Karpas-422 (cell line): Measurements from ENCODE around the gene NGB. TPM values are rescaled to one million over a fixed set of nuclear protein-coding genes. Genes with fewer than 3 reads are reported as not detected.

Experiments
- DNase-seq: peaks from one replicate; pipeline ENCODE4 v3.0.0-alpha.2; 2015
- H2AFZ ChIP-seq: fragments of 200-600 bp; sonication (generic); 2 replicates; pipeline ENCODE4 v1.6.1; 2014; ENCODE audit warnings: antibody characterized with exemption, low read length, mixed read lengths
- H3K27ac ChIP-seq: fragments of 200-600 bp; sonication (generic); 2 replicates; pipeline ENCODE4 v1.5.1; 2014; ENCODE audit warnings: mild to moderate bottlenecking, low read length, moderate library complexity
- H3K27me3 ChIP-seq: fragments of 200-600 bp; sonication (generic); 2 replicates; pipeline ENCODE4 v1.6.1; 2014; ENCODE audit warnings: low read length, mixed read lengths
- H3K36me3 ChIP-seq: fragments of 200-600 bp; sonication (generic); 2 replicates; pipeline ENCODE4 v1.6.1; 2014; ENCODE audit warnings: low read length, mixed read lengths; ENCODE audit not compliant: insufficient read depth
- H3K4me1 ChIP-seq: fragments of 200-600 bp; sonication (generic); 2 replicates; pipeline ENCODE4 v1.6.1; 2014; ENCODE audit warnings: mild to moderate bottlenecking, low read length, mixed read lengths
- H3K4me2 ChIP-seq: fragments of 200-600 bp; sonication (generic); 2 replicates; pipeline ENCODE4 v1.6.1; 2014; ENCODE audit warnings: low read length, low read depth, mild to moderate bottlenecking; ENCODE audit not compliant: poor library complexity, severe bottlenecking
- H3K4me3 ChIP-seq: fragments of 200-600 bp; sonication (generic); 2 replicates; pipeline ENCODE4 v1.5.1; 2014; ENCODE audit warnings: mild to moderate bottlenecking, antibody characterized with exemption, low read length, mixed read lengths
- H3K79me2 ChIP-seq: fragments of 200-600 bp; sonication (generic); 2 replicates; pipeline ENCODE4 v1.6.1; 2014; ENCODE audit warnings: mild to moderate bottlenecking, low read length, mixed read lengths
- H3K9ac ChIP-seq: fragments of 200-600 bp; sonication (generic); 2 replicates; pipeline ENCODE4 v1.6.0; 2014; ENCODE audit warnings: low read length
- H3K9me2 ChIP-seq: fragments of 200-600 bp; sonication (generic), shearing (Covaris generic); replicated peaks from 2 replicates; pipeline ENCODE4 v1.6.0; 2014; ENCODE audit warnings: mild to moderate bottlenecking, low read length, moderate library complexity; ENCODE audit not compliant: insufficient read depth
- H3K9me3 ChIP-seq: fragments of 300-700, 200-600 bp; sonication (generic); 2 replicates; pipeline ENCODE4 v1.6.1; 2014; ENCODE audit warnings: low read length, mixed read lengths
- H4K20me1 ChIP-seq: fragments of 200-600 bp; sonication (generic); 2 replicates; pipeline ENCODE4 v1.6.1; 2014; ENCODE audit warnings: mild to moderate bottlenecking, antibody characterized with exemption, low read length, low read depth; ENCODE audit not compliant: insufficient read depth
- total RNA-seq: library from RNA; depleted of rRNA; stranded (reverse); fragments of >200 nt; shearing (Covaris generic); gene quantifications from 2 replicates; pipeline ENCODE4 v1.2.3, GENCODE V29; 2014; ENCODE audit warnings: low replicate concordance

The NGB gene
- total RNA-seq, 1 experiment from 2014 or later: not detected

DNA sequence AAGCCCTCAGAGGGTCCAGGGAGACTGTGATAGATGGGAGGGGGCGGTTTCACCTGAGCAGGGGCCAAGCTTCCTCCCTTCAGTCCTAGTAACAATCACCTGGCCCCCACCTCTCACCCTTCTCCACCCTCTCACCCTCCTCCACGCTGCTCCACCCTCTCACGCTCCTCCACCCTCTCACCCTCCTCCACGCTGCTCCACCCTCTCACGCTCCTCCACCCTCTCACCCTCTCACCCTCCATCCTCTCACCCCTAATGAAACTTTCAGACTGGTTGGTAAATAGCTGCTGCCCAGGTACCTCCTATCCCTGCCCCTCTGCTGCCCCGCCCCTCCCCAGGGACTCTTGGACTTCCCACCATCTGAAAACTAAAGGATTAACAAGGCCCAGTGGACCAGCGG lies 34.2 kb downstream of the NGB start:
- Histone ChIP-seq H3K9me2 (no peaks in the 10 kb centered on the region), H3K9ac (no peak overlapping the region), H3K27me3 (no peaks in the 10 kb centered on the region), H3K79me2 (no peaks in the 10 kb centered on the region), H3K27ac (no peak overlapping the region), H4K20me1 (no peaks in the 10 kb centered on the region), H3K36me3 (no peaks in the 10 kb centered on the region), H3K4me2 (no peak overlapping the region), H2AFZ (no peak overlapping the region), H3K9me3 (no peaks in the 10 kb centered on the region), H3K4me3 (no peak overlapping the region), H3K4me1 (no peaks in the 10 kb centered on the region)
- no peak for DNase-seq

DNA sequence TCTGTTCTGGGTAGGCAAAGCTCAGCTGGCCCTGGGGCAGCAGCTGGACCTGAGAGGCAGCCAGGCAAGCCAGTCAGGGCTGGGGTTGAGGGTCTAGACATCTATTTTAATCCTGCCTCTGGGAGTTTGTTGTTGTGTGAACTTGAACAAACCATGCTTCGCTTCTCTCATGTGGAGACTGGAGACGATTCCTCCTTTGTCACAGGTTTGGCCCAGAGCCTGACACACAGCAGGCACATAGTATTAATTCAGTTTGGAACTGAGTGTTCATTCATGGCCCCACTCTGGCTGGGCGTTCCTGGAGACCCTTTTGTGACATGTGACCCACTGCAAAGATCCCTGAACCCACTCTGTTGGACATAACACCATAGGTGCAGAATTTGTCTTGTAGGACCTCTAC lies 39.3 kb downstream of the NGB start:
- Histone ChIP-seq H3K27me3 (no peaks in the 10 kb centered on the region), H3K36me3 (no peaks in the 10 kb centered on the region), H3K9me2 (no peaks in the 10 kb centered on the region), H3K9me3 (no peaks in the 10 kb centered on the region), H3K79me2 (no peaks in the 10 kb centered on the region), H4K20me1 (no peaks in the 10 kb centered on the region), H2AFZ (no peak overlapping the region), H3K4me1 (no peaks in the 10 kb centered on the region), H3K9ac (no peak overlapping the region), H3K27ac (no peak overlapping the region), H3K4me2 (no peak overlapping the region), H3K4me3 (no peak overlapping the region)
- no peak for DNase-seq

DNA sequence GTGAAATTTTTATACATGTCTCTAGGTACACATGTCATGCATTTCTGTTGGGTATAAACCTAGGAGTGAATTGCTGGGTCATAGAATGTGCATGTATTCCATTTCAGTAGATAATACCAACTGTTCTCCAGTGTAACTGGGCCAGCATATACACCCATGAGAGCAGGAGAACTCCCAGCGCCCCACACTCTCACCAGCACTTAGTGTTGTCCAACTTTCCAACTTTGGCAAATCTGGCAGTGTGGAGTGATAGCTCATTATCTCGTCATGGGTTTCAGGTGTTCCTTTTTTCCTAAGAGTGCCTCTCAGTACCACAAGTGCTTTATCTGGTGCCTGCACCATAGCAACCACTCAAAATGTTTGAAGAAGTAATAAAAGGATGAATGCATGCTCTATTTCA lies 40.1 kb downstream of the NGB start:
- Histone ChIP-seq H3K9me2 (no peaks in the 10 kb centered on the region), H4K20me1 (no peaks in the 10 kb centered on the region), H3K4me2 (no peak overlapping the region), H3K79me2 (no peaks in the 10 kb centered on the region), H3K9ac (no peak overlapping the region), H3K36me3 (no peaks in the 10 kb centered on the region), H3K9me3 (no peaks in the 10 kb centered on the region), H3K4me1 (no peaks in the 10 kb centered on the region), H3K4me3 (no peak overlapping the region), H2AFZ (no peak overlapping the region), H3K27ac (no peak overlapping the region), H3K27me3 (no peaks in the 10 kb centered on the region)
- DNase-seq: no peak

DNA sequence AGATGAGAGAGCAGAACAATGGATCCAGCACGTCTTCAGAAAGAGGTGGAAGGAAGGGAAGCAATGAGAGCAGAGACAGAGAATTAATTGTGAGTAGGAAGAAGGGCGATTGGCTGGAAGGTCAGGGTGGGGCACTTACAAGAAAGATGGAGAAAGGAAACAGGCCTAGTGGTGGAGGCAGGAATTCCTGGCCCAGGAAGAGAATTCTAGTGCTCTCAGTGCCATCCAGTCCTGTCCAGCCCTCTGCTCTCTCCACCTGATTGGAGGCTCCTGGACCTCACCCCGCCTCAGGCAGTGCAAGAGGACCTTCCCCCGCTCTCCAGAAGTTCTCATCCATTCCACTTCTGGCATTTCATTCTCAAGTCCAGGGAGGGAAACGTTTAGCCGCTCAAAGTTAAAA lies 43.0 kb downstream of the NGB start:
- Histone ChIP-seq H3K4me3 (no peak overlapping the region), H4K20me1 (no peaks in the 10 kb centered on the region), H3K36me3 (no peaks in the 10 kb centered on the region), H3K79me2 (no peaks in the 10 kb centered on the region), H3K4me2 (no peak overlapping the region), H3K9me2 (no peaks in the 10 kb centered on the region), H3K27me3 (no peaks in the 10 kb centered on the region), H2AFZ (no peak overlapping the region), H3K9ac (no peak overlapping the region), H3K4me1 (no peaks in the 10 kb centered on the region), H3K9me3 (no peaks in the 10 kb centered on the region), H3K27ac (no peak overlapping the region)
- DNase-seq: no peak

DNA sequence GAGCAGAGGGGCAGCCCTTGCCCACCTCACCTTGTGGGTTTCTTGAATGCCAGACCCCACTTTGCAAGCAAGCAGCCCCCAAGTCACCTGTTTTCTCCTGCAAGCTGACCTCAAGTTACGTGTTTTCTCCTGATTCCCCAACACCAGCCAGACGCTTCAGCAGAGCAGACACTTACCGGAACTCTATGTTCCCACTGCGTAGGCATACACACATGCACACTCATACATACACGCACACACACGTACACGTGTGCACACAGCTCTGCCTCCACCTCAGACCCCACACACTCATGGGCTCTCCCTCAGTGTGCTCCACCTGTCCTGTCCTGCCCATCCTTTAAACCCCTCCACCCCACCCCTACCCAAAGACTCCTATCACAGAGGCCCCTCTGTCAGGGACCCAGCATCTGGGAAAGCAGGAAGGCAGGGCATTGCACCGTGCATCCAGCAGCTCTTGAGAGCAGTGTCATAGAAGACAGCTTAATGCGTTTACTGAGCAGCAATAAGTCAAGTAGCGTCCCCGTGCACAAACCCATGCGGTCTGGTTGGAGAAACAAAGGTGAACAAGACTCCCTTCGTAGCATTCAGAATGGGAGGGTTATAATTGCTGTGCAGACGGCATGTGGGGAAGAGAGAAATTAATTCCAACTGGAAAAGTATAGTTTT lies 45.0 kb downstream of the NGB start:
- Histone ChIP-seq H3K9ac (no peak overlapping the region), H3K4me2 (no peak overlapping the region), H3K27ac (no peak overlapping the region), H2AFZ (no peak overlapping the region), H3K36me3 (no peaks in the 10 kb centered on the region), H3K9me2 (no peaks in the 10 kb centered on the region), H4K20me1 (no peaks in the 10 kb centered on the region), H3K79me2 (no peaks in the 10 kb centered on the region), H3K9me3 (no peaks in the 10 kb centered on the region), H3K4me1 (no peaks in the 10 kb centered on the region), H3K4me3 (no peak overlapping the region), H3K27me3 (no peaks in the 10 kb centered on the region)
- no peak for DNase-seq

DNA sequence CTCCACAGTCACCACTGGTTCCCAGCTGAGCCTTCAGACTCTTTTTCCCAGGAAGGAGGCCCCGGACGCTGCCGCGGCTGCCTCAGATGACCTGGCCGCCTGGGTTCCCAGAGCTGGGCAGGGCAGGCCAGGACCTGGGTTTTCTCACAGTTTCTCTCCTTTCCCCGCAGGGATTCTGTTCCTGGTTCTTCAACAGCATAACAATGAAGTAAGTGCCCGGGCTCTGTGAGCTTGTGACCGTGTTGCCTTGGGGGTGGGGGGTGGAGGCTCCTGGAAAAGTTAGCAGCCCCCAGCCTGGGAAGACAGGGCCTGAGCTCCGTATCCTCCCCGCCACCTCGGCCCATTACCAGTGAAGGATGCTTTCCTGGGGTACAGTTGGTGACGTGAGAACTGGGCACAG lies 45.8 kb downstream of the NGB start:
- no peak overlapping the region for H3K4me3 ChIP-seq
- H3K36me3 ChIP-seq: no peaks in the 10 kb centered on the region
- no peak for DNase-seq
- H3K4me1 ChIP-seq: no peaks in the 10 kb centered on the region
- H2AFZ ChIP-seq: no peak overlapping the region
- H4K20me1 ChIP-seq: no peaks in the 10 kb centered on the region
- H3K27me3 ChIP-seq: no peaks in the 10 kb centered on the region
- H3K9ac ChIP-seq: no peak overlapping the region
- H3K27ac ChIP-seq: no peak overlapping the region
- no peaks in the 10 kb centered on the region for H3K9me3 ChIP-seq
- no peaks in the 10 kb centered on the region for H3K79me2 ChIP-seq
- H3K9me2 ChIP-seq: no peaks in the 10 kb centered on the region
- H3K4me2 ChIP-seq: no peak overlapping the region

DNA sequence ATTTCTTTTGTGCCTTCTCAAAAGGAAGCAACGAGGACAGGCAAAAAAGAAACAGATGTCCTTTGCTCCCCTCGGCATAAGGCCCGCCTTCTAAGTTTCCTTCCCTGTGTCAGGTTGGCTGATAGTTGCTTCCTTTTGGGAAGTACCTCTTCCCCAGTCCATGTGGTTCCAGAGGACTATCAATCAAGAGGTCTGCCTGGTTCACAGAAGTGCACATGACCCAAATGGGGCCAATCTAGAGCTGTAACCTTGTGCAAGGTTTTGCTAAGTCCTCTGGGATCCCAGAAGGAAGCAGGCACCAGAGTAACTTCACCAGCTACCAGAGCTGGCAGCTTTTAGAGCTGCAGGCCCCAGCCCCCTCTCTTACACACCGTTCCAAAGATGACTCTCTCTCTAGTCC lies 46.8 kb downstream of the NGB start:
- H4K20me1 ChIP-seq: no peaks in the 10 kb centered on the region
- H3K79me2 ChIP-seq: no peaks in the 10 kb centered on the region
- DNase-seq: no peak
- no peaks in the 10 kb centered on the region for H3K36me3 ChIP-seq
- H3K4me2 ChIP-seq: no peak overlapping the region
- no peak overlapping the region for H2AFZ ChIP-seq
- no peaks in the 10 kb centered on the region for H3K9me2 ChIP-seq
- H3K27ac ChIP-seq: no peak overlapping the region
- H3K9me3 ChIP-seq: no peaks in the 10 kb centered on the region
- no peak overlapping the region for H3K9ac ChIP-seq
- no peaks in the 10 kb centered on the region for H3K4me1 ChIP-seq
- H3K27me3 ChIP-seq: no peaks in the 10 kb centered on the region
- H3K4me3 ChIP-seq: no peak overlapping the region

DNA sequence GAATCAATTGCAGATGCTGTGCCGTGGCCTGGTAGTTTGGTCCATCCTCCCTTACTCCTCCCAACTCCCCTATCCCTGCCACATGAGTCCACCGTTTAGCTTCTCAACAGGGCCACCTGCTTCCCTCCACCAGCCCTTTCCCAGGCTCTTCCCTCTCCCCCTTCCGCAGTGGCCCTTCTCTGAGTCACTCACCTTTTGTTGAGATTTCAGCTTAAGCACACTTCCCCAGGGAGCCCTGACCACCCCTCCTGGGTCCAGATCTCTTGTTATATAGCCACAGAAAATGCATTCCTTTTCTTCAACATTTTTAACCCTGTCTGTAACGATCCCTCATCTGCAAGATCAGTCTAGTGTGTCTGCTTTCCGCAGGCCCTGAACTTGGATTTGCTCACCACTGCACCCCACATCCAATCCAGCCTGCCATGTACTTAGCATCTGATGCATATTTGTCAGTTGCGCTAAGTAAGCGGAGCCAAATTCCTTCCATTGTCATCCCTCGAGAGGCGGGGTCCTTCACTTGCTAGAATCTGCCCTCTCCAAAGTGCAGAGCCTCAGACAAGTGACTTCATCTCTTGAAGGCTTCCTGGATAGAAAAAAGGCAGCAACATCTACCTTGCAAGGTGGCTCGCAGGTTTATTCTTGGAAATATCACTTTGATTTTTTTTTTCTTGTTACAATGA lies 48.3 kb downstream of the NGB start:
- H3K4me3 ChIP-seq: no peak overlapping the region
- H3K9me3 ChIP-seq: no peaks in the 10 kb centered on the region
- H2AFZ ChIP-seq: no peak overlapping the region
- DNase-seq: no peak
- no peaks in the 10 kb centered on the region for H3K9me2 ChIP-seq
- no peaks in the 10 kb centered on the region for H3K36me3 ChIP-seq
- H4K20me1 ChIP-seq: peaks cover 6% of the 10 kb centered on the region
- no peaks in the 10 kb centered on the region for H3K4me1 ChIP-seq
- no peaks in the 10 kb centered on the region for H3K79me2 ChIP-seq
- no peak overlapping the region for H3K9ac ChIP-seq
- no peaks in the 10 kb centered on the region for H3K27me3 ChIP-seq
- H3K4me2 ChIP-seq: no peak overlapping the region
- H3K27ac ChIP-seq: no peak overlapping the region
